HG03025 (cell line): ENCODE results near the gene SAMSN1.
"Not testable (repeated sequence)": the region's sequence is repeated elsewhere in the genome, so short reads cannot be mapped to it uniquely, and the experiment has no call there.

Experiments used
- ATAC-seq: cut with Tn5 transposase; IDR thresholded peaks from one replicate; pipeline ENCODE4 v1.9.1; 2021; ENCODE audit warnings: mild to moderate bottlenecking, moderate library complexity; ENCODE audit not compliant: unreplicated experiment, low FRiP score

Gene SAMSN1

DNA sequence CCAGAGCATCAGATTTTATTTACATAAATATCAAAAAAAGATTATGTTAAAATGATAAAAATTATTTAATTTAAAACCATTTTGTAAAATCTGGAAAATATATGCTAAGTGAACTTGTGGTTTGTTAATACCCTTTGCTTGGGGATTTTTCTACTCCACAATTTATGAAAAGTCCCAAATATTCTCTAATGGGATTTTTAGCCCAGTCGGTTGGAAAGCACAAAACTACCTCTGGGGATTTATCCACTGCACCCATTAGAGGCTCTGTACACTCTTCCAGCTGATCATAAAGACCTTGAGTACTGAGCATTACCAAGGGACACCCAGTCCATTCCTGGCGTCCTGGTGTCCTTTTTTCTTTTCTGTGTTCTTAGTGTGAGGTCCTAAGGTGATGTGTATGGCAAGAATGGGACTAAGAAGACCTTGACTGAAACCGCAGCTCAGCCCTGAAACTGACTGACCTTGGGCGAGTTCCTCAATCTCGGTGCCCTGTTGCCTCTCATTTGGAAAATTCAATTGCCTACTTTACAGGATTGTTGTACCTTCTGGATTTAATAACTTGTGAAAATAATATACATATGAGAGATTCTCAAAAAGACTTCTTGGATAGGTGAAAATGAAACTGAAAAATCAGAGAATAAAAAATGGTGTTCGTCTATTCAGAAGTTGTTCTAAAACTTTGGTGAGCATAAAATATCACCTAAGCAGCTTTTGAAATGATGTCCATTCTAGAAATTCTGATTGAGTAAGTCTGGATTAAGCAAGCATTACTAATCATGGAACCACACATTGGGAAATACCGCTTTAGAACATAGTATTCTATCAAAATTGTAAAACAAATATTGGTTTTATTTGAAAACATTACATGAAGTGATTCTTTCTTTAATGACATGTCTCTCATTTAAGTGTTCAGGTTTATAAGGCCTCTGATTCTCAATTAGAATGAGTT lies 21.5 kb upstream of the SAMSN1 start:
- no peak for ATAC-seq

GRCh38 chr21:14566894-14567293 lies 20.8 kb upstream of the SAMSN1 start:
- no peak for ATAC-seq

DNA sequence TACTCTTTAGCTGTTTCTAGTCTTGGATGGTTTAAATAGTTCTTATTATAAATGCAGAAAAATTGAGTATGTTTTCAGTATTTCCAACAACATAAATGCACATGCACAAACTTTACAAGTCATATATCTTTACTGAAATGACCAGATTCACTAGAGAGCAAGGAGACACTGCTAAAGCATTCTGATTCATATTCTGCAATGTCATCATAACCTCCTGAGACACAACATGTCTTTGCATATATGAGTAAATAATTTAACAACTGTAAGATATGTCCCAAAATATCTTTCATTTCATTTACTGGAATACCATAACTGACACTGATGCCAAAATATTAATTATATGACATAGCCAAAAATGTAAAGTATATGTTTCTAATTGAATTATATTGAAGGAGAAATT lies 16.8 kb upstream of the SAMSN1 start:
- ATAC-seq: no peak

DNA sequence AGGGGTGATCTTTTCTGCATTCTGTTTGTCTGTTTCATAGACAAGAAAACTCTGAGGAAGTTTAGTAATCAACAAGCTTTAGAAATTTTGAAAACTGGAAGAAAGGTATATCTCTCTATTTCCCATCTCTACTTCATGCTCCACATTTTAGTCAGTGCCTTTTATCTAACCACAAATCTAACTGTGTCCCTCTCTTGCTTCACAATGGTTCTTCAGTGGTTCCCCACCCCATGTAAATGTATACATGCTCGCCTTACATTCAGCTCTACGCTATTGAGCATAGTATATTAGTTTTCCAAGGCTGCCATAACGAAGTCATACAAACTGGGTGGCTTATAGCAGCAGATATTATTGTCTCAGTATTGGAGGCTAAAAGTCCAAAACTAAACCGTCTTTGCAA lies 14.4 kb upstream of the SAMSN1 start:
- no peak for ATAC-seq

- no peak for ATAC-seq
These were observed 14.0 kb upstream of the SAMSN1 start for GRCh38 chr21:14560139-14560538.

DNA sequence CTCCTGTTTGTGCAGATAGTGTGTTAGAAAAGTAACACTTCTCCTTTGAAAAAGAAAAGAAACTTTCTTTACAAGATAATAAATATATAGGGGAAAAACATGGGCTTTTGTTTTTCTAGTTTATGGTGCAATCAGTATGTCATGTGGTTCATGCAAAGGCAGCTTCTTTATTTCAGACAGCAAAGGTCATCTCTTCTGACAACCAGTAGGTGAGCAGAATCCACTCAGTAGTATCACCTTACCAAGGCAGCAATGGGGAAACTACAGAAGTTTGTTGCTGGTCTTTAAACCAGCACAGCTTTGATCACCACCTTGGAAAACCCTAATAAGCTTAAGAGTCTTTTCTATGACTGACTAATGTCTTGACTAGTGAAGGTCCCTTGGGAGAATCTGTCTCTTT lies 13.0 kb upstream of the SAMSN1 start:
- ATAC-seq: no peak

DNA sequence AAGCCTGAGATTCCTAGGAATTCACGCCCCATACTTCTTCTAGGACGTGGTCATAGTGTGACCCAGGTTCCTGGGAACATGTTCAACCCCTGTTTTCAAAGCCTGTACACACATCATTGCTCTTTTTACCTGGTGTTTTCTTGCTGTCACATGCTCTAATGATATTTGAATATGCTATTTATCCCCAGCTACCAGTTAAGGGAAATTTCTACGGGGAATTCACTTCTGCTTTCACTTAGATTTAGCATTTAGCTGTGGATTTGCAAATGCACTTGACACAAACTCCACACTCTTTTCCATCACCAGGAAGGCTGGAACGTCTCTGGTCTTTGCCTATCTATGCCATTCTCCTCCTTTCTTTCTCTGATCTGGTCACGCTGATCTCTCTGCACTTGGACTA lies 11.3 kb upstream of the SAMSN1 start:
- no peak for ATAC-seq

GRCh38 chr21:14554948-14555347 lies 8.8 kb upstream of the SAMSN1 start:
- ATAC-seq: no peak

DNA sequence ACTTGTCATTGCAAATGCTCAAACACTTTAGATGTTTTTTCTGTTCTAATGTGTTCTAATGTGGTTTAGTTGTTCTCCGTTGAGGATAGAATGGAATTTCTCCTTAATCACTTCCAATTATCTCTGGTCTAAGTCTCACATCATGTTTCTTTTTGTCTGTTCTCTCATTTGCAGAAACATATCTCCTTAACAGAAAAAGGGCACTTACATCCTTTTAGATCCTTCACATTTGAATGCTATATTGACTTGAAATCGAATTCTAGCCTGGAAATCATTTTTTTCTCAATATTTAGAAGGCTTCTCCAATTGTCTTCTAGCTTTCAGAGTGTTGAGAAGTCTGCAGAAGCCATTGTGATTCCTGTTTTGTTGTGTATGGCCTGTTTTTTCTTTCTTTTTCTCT lies 7.3 kb upstream of the SAMSN1 start:
- no peak for ATAC-seq

- ATAC-seq: no peak
These were observed 5.6 kb upstream of the SAMSN1 start for GRCh38 chr21:14551741-14552140.

DNA sequence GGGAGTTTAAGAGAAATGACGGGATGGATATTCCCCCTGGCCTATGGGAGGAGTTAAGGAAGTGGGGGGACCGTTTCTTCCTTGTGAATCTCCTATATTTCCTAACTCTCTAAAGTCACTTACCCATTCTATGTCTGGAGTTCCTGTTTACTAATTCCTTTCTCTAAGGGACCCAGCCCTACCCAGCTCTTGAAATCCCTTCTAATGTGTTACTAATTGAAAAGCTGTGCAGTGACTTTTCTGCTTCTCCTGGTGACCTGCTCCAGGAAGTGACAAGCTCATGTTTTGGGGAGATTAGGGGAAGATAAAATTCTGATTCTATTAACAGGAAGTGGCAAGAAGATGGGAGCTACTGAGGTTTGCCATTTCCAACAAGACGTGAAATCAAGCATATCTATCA lies 4.0 kb upstream of the SAMSN1 start:
- no peak for ATAC-seq

GRCh38 chr21:14548779-14549178 lies 2.7 kb upstream of the SAMSN1 start:
- ATAC-seq: no peak

GRCh38 chr21:14547834-14548513 lies 1.9 kb upstream of the SAMSN1 start:
- ATAC-seq: no peak

- ATAC-seq: not testable (repeated sequence)
These were observed 604 bp upstream of the SAMSN1 start for GRCh38 chr21:14546719-14547118.

- no peak for ATAC-seq
These were observed 2.1 kb downstream of the SAMSN1 start for GRCh38 chr21:14543983-14544382.

- no peak for ATAC-seq
These were observed 3.5 kb downstream of the SAMSN1 start for GRCh38 chr21:14542638-14543037.

DNA sequence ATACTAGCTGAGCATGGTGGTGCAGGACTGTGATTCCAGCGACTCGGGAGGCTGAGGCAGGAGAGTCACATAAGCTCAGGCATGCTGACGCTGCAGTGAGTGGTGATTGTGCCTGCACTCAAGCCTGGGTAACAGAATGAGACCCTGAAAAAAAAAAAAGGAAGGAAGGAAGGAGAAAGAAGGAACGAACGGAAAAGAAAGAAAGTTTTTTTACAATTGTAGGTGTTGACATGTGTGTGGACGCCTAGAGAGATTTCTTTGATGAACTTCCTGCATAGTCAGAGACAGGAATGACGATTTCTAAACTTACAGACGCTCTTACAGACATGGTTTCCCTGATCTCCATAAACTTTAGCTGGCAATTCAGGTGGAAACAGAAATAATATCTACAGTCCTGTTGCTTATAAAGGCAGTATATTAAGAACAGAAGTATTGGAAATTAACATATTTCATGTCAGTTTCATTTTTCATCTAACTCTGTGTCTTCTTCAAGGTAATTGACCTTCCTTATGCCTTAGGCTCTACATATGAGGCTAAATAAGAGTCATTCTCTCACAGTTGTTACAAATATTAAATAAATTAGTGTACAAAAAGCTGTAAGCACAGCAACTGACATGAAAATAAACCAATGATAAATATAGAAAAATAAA lies 4.1 kb downstream of the SAMSN1 start:
- ATAC-seq: no peak

DNA sequence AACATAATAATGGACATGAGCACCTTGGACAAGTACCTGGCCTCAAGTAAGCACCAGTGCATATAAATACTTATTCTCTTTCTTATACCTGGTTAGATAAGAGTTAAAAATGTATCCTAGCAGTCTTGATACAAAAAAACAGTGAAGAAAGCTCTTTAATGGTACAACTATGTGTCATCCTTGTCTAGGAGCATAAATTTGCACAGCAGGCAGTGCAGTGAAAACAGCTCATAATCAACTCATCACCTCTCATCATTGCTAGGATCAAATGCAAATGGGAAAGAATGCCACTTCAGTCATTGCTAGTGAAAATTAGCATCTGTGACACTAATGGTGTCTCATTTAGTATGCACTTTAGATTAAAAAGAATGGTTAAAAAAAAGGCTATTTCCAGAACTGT lies 7.6 kb downstream of the SAMSN1 start:
- ATAC-seq: no peak

DNA sequence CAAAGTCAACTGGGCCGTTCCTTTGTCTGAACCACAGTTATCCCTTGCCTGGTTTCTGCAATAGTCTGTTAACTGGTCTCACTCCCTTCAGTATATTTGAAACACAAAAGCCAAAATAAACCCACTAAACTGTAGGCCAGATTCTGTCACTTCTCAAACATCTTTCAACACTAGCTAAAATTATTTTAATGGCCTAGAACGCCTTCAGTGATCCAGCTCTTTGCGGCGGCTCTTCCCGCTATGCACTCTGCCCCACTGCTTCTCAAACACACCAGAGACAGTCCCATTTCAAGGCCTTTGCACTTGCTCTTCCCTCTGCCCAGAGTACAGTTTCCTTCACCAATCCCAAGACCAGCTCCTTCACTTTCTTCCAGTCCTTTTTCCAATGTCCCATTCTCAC lies 9.2 kb downstream of the SAMSN1 start:
- no peak for ATAC-seq

DNA sequence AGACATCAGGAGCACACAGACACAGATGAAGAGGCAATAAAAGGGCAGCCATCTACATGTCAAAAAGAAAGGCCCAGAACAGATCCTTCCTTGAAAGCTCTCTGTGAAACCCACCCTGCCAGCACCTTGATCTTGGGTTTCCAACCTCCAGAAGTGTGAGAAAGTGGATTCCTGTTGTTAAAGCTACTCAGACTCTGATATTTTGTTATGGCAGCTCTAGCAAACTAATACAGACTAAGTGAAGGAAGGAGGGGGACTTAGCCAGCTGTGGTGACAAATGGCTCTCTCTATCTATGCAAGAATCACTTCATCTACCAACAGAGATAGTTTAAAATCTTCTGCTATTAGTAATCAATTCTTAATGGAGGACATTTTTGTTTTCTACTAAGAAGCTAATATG lies 10.4 kb downstream of the SAMSN1 start:
- no peak for ATAC-seq
